GM12874 (cell line): ENCODE results near the gene AADAT.

Experiments used
- CTCF ChIP-seq: IDR thresholded peaks from 2 replicates; pipeline ENCODE4 v1.5.1; 2011; ENCODE audit warnings: low read depth, mild to moderate bottlenecking, control low read depth, low read length, moderate library complexity; ENCODE audit not compliant: insufficient read depth

AADAT gene

GRCh38 chr4:170089668-170090351, at the start of gene AADAT:
TSS of gene AADAT (minus strand) at chr4:170089956. CDS start at chr4:170089690, 266 bp downstream.
- peak; percentile 56 for TF ChIP-seq CTCF

DNA sequence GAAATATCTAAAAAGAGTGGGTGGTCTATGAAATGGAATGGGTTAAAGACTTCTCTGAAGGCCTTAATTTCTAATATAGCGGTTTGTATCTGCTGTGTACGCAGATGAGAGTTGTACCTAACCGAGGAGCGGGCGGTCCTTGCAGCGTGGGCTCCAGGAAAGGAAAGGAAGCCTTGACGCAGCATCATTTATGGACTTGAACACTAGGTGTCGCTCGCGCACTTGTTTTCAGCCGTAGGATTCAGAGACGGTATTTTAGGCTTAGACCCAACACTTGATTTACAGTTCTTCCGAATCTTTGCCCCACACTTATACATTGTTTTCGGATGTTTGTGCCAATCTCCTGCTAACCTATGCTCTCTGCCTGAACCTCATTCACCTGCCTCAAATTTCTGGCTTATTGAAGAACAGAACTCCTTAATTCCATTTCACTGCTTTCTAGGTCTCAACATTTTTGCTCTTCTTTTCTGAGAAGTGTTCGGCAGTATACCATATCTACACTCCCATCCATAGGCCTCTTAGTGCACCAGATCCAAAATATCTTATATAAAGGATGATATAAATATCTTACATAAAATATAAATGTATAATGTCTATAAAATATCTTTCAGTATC, 48.9 kb upstream of the AADAT start:
- peak; percentile 77 for TF ChIP-seq CTCF

- TF ChIP-seq CTCF = no peak
These were observed 48.2 kb upstream of the AADAT start for GRCh38 chr4:170137927-170138326.

DNA sequence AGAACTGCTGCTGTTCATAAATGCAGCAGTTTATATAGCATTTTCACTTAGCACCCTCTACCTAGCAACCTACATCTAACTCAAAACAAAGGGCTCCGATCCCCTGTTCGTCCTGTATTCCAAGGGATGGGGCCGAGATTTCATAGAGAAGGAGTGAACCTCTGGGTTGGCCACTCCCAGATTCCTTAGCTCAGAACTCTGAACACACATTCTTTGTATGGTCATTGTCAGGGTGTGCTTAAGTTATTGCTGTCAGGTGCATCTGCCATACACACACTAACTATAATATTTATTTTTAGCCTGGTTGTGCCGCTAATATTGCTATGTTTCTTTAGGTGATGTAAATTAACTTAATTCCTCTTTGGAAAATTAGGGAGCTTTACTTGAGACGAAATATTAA, 47.7 kb upstream of the AADAT start:
- no peak for TF ChIP-seq CTCF

DNA sequence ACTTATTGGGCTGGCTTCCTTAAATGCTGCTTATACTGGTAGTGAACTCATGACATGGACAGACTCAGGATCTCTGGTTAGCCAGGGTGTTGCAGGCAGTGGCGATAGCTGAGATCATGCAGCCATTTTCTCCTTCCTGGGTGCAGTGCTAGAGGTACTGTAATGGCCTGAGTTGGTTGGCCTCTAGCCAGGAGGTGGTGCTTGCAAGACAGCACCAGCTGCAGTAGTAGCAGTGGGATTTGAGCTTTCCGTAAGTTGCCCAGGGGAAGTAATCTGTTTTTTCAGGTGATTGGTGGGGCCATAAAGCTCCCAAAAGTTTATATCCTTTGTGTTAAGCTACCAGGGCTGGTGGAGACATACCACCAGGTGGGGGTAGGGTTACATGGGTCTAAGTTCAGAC, 45.1 kb upstream of the AADAT start:
- no peak for TF ChIP-seq CTCF

- TF ChIP-seq CTCF = no peak
These were observed 38.6 kb upstream of the AADAT start for GRCh38 chr4:170128219-170128804.

GRCh38 chr4:170127758-170128157, 38.0 kb upstream of the AADAT start:
- TF ChIP-seq CTCF = no peak
